GM12878 (cell line): ENCODE results near the gene OR10H4.

Experiments used
- CHD2 ChIP-seq: IDR thresholded peaks from 2 replicates; pipeline ENCODE4 v1.6.1; 2011; ENCODE audit warnings: low read depth, low read length, improper control_type of control experiment, borderline replicate concordance
- CTCF ChIP-seq, 3 experiments: IDR thresholded peaks in 2 of 3; conservative IDR thresholded peaks in 1 of 3; 2 replicates each; pipeline ENCODE4 v1.5.1; 2011; ENCODE audit warnings: low read depth in 3 of 3, low read length in 3 of 3, mild to moderate bottlenecking in 3 of 3, control low read depth in 2 of 3, moderate library complexity in 2 of 3, inconsistent platforms in 1 of 3, mixed read lengths in 1 of 3; ENCODE audit not compliant: control insufficient read depth in 2 of 3, insufficient read depth in 1 of 3; ENCODE audit errors: extremely low read depth in 1 of 3
- E2F4 ChIP-seq: IDR thresholded peaks from 2 replicates; pipeline ENCODE4 v1.6.1; 2012; ENCODE audit warnings: low read depth, low read length, improper control_type of control experiment
- HDGF ChIP-seq: fragments of 450-650 bp; IDR thresholded peaks from 2 replicates; pipeline ENCODE4 v1.6.1; 2016; ENCODE audit warnings: antibody characterized with exemption
- NBN ChIP-seq: fragments of 450-650 bp; IDR thresholded peaks from 2 replicates; pipeline ENCODE4 v1.6.1; 2016
- POLR2A ChIP-seq: IDR thresholded peaks from 2 replicates; pipeline ENCODE4 v1.6.1; 2011; ENCODE audit warnings: low read depth, mild to moderate bottlenecking, low read length
- POLR2AphosphoS5 ChIP-seq: IDR thresholded peaks from 2 replicates; pipeline ENCODE4 v1.6.1; 2011; ENCODE audit warnings: mild to moderate bottlenecking, low read length, inconsistent platforms
- RAD51 ChIP-seq: fragments of 450-650 bp; IDR thresholded peaks from 2 replicates; pipeline ENCODE4 v1.6.1; 2016; ENCODE audit warnings: moderate library complexity, mild to moderate bottlenecking, inconsistent platforms
- RELA ChIP-seq: fragments of 450-650 bp; IDR thresholded peaks from 2 replicates; pipeline ENCODE4 v1.8.0; 2014; ENCODE audit warnings: borderline replicate concordance; ENCODE audit not compliant: partially characterized antibody
- YY1 ChIP-seq: IDR thresholded peaks from 2 replicates; pipeline ENCODE4 v1.6.1; 2011; ENCODE audit warnings: low read depth, mild to moderate bottlenecking, low read length
- ZBED1 ChIP-seq: IDR thresholded peaks from 2 replicates; pipeline ENCODE4 v1.6.1; 2016; ENCODE audit warnings: borderline replicate concordance
- ZNF384 ChIP-seq: IDR thresholded peaks from 2 replicates; pipeline ENCODE4 v1.6.1; 2012; ENCODE audit warnings: low read depth, mild to moderate bottlenecking, low read length, improper control_type of control experiment, borderline replicate concordance
- ZSCAN29 ChIP-seq: fragments of 450-650 bp; IDR thresholded peaks from 2 replicates; pipeline ENCODE4 v1.6.1; 2017; ENCODE audit warnings: mild to moderate bottlenecking, moderate library complexity
- TF ChIP-seq, protein P1 (sequence below): IDR thresholded peaks from 2 replicates; pipeline ENCODE4 v1.6.1; 2012; ENCODE audit warnings: low read depth, low read length, improper control_type of control experiment

DNA sequence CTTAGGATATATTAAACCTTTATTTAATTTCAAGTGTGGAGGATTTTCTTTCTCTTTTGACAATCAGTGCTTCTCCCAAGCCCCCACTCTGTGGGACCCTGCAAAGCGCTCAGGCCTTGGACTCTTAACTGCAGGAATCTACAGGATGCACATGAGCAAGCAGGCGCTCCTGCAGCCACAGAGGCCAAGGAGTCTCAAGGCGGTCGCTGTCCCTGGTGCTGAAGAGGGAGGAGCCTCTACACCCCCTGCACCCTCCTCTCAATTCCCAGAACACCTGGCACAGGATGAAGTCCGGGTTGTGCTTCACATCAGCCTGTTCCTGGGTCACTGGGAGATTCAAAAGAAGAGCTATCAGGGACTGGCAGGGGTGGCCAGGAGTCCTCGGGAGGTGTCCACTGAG is 13.5 kb downstream of the OR10H4 start:
- TF ChIP-seq POLR2AphosphoS5, result no peak
- TF ChIP-seq YY1, result no peak
- TF ChIP-seq CHD2, result no peak
- no peak for TF ChIP-seq ZNF384
- TF ChIP-seq CTCF (IDR thresholded peaks at IDR 0.05 in 2 of 3, conservative IDR thresholded peaks at IDR 0.05 in 1 of 3; ENCODE audit: control insufficient read depth in 2 of 3, extremely low read depth in 1 of 3, insufficient read depth in 1 of 3, low read depth in 3 of 3, low read length in 3 of 3), result no peak
- no peak for TF ChIP-seq RELA
- TF ChIP-seq NBN, result no peak
- TF ChIP-seq POLR2A, result no peak
- TF ChIP-seq, protein P1, sequence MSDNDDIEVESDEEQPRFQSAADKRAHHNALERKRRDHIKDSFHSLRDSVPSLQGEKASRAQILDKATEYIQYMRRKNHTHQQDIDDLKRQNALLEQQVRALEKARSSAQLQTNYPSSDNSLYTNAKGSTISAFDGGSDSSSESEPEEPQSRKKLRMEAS, result no peak
- TF ChIP-seq ZBED1, result no peak
- TF ChIP-seq HDGF, result no peak
- TF ChIP-seq ZSCAN29, result no peak
- TF ChIP-seq E2F4, result no peak
- TF ChIP-seq RAD51, result no peak
